GM11168 (cell line): ENCODE results near the gene MED26.
"Not testable (repeated sequence)": the region's sequence is repeated elsewhere in the genome, so short reads cannot be mapped to it uniquely, and the experiment has no call there.

Experiments
- in situ Hi-C: fragments of 300-500 bp; cut with MboI; formaldehyde crosslinking; loops from one replicate; pipeline ENCODE4 v1.12.0; 2022; ENCODE audit warnings: low sequenced_read_pairs; ENCODE audit not compliant: unreplicated experiment

Gene MED26, protein sequence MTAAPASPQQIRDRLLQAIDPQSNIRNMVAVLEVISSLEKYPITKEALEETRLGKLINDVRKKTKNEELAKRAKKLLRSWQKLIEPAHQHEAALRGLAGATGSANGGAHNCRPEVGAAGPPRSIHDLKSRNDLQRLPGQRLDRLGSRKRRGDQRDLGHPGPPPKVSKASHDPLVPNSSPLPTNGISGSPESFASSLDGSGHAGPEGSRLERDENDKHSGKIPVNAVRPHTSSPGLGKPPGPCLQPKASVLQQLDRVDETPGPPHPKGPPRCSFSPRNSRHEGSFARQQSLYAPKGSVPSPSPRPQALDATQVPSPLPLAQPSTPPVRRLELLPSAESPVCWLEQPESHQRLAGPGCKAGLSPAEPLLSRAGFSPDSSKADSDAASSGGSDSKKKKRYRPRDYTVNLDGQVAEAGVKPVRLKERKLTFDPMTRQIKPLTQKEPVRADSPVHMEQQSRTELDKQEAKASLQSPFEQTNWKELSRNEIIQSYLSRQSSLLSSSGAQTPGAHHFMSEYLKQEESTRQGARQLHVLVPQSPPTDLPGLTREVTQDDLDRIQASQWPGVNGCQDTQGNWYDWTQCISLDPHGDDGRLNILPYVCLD

DNA sequence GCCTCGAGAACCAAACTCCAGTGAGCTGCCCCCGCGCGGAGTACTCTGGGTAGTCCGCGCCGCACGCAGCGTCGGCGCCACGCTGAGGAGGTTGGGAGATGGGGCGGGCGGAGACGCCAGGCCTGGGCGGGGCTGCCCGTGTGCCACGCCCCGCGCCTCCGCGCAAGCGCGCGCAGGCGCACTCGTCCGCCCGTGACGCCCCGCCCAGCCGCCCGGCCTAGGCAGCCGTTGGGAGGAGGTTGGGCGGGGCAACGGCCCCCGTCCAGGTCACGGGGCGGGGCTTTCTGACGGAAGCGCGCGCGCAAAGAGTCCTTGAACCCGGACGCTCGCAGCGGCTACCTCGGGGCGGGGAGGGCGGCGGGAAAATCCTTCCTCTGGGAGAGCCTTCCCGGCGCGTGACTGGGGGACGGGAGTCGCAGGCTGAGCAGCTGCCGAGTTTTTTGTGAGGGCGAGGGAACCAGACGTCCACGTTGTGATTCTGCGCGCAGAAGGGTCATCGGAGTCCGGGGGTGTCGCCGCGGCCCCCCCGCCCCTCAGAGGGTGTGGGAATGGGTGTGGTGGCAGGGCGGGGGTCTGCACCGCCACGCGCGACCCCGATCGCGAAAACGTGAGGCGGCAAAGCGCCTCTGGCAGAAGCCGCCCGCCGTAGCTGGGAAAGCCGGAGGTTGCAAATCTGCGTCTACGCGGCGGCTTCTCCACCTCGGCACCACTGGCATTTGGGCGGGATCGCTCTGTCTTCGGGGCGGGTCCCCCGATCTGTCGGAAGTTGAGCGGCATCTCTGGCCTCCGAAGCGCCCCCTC lies at the start of gene MED26:
TSS of gene MED26 (minus strand) at position 22 of the 801 bp plus-strand sequence. CDS start 261 bp downstream, outside the sequence.
- in situ Hi-C loops = no loop called here

DNA sequence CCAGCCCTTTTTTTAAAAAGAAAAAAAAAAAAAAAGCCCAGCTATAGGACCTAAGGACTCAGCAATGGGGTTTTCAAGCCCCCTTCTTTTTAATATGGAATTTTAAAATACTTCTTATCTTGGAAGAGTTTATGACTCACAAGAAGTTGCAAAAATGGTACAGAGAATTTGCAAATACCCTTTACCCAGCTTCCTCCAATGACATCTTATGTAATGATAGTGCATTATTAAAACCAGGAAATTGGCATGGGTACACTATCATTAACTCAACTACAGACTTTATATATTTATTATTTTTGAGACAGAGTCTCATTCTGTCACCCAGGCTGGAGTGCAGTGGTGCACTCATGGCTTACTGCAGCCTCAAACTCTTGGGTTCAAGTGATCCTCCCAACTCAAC lies 49.1 kb upstream of the MED26 start:
- in situ Hi-C loops = no loop called here

DNA sequence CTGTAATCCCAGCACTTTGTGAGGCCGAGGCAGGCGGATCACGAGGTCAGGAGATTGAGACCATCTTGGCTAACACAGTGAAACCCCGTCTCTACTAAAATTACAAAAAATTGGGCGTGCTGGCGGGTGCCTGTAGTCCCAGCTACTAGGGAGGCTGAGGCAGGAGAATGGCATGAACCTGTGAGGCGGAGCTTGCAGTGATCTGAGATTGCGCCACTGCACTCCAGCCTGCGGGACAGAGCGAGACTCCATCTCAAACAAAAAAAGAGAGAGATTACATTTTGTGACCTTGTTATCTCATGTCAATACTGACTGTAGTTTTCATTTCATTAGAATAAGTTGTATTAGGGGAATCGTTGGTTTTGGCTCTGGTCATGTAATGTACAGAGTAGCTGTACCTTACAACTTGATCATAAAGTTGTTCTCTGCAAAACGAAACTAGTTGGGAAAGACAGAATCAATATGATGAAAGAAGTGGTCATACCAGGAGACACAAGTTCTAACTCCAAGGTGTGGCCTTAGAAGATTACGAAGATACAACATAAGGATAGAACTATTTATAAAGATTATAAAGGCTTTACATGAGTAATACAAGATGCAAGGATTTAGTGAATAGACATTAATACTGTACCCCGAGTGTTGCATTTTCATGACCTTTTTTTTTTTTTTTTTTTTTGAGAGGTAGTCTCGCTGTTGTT lies 48.2 kb upstream of the MED26 start:
- in situ Hi-C loops = no loop called here

DNA sequence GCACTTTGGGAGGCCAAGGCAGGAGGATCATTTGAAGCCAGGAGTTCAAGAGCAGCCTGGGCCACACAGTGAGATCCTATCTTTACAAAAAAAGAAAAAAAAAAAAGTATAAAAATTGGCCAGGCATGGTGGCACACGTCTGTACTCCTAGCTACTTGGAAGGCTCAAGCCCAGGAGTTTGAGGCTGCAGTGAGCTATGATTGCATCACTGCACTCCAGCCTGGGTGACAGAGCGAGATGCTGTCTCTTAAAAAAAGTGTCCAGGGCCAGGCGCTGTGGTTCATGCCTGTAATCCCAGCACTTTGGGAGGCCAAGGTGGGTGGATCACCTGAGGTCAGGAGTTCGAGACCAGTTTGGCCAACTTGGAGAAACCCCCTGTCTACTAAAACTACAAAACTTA lies 45.8 kb upstream of the MED26 start:
- in situ Hi-C loops = not testable (repeated sequence)

DNA sequence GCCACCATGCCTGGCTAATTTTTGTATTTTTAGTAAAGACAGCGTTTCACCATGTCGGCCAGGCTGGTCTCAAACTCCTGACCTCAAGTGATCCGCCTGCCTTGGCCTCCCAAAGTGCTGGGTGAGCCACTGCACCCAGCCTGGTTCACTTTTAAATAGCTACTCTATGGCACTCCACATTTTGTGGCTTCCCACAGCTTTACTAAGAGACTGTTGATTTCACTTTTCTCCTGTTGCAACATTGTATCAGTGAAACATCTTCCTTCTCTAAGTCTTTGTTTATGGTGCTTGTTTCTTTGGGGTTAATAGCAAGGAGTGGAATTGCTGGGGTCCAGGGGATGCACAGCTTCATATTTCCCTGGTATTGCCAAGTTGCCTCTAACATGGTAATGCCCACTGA lies 45.2 kb upstream of the MED26 start:
- in situ Hi-C loops = no loop called here

DNA sequence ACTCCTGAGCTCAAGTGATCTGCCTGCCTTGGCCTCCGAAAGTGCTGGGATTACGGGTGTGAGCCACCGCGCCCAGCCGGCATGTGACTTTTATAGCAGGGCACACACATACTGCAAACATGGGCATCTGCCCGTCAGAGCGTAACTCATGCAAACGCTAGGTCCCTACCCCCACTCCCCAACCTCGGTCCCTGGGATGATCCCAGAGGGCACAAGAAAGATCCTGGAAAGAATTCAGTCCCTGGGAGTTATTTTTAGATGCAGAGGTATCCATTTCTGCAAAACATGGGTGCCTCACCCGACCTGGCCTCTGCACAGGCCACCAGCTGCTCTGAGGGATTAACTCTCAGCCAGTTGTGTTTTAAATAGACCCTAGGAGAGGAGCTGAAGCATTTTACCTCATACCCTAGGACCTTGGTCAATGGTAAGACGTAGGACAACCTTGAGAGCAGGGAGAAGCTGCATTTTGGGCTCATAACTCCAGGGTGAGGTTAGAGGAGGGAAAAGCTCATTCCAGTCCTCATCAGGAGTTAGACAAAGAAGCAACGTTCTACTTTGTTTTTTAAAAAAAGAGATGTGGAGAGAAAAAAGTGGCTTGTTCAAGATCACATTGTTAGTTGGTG lies 43.8 kb upstream of the MED26 start:
- in situ Hi-C loops = no loop called here

DNA sequence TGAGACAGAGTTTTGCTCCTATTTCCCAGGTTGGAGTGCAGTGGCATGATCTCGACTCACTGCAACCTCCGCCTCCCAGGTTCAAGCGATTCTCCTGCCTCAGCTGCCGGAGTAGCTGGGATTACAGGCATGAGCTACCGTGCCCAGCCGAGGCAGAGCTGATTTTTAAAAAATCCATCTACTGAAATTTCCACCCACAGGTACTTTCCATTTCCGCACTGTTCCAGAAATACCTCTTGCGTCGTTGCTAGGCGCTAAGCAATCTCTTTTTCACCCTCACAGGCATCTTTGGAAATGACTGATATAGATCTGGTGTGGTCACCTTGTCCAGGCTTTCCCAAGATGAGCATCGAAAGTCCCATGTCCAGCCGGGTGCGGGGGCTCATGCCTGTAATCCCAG lies 42.3 kb upstream of the MED26 start:
- in situ Hi-C loops = no loop called here

DNA sequence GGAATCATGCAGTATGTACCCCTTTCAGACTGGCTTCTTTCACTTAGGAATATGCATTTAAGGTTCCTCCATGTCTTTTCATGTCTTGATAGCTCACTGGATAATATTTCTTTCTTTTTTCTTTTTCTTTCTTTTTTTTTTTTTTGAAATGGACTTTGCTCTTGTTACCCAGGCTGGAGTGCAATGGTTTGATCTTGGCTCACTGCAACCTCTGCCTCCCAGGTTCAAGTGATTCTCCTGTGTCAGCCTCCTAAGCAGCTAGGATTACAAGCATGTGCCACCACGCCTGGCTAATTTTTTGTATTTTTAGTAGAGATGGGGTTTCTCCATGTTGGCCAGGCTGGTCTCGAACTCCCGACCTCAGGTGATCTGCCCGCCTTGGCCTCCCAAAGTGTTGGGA lies 40.7 kb upstream of the MED26 start:
- in situ Hi-C loops = not testable (repeated sequence)

DNA sequence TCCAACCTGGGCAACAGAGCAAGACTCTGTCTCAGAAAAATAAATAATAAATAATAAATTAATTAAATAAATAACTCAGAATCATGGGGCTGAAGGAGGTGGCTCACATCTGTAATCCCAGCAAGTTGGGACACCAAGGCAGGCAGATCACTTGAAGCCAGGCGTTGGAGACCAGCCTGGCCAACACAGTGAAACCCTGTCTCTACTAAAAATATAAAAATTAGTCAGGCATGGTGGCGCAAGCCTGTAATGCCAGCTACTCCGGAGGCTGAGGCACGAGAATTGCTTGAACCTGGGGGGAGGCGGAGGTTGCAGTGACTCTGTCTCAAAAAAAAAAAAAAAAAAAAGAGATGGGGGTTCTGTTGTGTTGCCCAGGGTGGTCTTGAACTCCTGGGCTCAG lies 40.2 kb upstream of the MED26 start:
- in situ Hi-C loops = no loop called here

DNA sequence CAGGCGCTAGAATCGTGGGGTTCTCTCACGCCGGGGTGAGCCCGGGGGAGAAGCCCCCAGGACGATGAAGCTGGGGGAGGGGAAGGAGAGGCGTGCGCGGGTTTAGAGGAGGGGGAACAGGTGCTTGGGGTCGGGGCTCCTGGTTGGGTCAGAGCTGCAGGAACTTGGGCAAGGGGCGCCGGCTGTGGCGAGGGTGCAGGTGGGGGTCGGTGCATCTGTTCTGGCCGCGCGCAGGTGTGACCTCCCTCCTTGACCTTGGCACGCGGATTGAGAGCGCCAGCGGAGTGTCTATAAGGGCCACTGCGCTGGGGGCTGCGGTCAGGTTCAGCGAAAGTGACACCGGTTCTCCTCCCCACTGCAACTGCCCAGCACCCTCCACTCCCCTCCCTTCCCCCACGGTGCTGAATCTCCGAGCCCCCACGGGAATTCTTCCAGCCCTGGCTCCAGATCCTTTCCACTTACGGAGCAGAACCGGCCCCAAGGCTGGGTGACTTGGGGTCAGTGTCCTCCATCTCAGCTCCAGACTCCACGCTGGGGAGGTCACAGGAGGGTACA lies 33.6 kb upstream of the MED26 start:
- in situ Hi-C loops = no loop called here

DNA sequence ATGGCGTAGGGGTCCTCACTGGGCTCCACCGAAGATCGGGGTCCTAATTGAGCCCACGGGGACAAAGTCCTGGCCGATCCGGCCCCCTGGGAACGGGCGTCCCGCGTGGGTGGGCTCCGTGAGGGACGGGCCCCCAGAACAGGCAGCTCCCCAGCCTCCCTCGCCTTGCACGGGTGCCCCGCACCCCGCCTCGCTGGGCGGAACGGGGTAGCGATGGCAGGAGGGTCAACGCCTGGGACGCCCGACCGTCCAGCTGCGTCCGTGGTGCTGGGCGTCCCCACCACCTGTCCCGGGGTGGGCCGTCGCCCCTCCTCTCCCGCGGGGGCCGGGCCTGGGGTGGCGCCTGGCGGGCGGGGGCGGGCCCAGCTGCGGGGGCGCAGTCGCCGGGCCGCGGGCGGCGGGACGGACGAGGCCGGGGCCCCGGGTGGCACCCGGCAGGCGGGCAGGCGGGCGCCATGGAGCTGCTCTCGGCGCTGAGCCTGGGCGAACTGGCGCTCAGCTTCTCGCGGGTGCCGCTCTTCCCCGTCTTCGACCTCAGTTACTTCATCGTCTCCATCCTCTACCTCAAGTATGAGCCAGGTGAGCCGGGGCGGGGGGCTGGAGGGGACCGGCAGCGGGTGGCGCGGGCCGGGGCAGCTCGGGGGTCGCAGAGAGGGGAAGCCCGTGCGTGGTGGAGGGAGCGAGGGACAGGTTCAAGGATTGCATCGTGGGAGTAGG lies 32.9 kb upstream of the MED26 start, which contains the start of gene TMEM38A:
TSS of gene TMEM38A (plus strand) at position 377 of the 717 bp plus-strand sequence. CDS start at position 456, 79 bp downstream.
- in situ Hi-C loops = no loop called here

DNA sequence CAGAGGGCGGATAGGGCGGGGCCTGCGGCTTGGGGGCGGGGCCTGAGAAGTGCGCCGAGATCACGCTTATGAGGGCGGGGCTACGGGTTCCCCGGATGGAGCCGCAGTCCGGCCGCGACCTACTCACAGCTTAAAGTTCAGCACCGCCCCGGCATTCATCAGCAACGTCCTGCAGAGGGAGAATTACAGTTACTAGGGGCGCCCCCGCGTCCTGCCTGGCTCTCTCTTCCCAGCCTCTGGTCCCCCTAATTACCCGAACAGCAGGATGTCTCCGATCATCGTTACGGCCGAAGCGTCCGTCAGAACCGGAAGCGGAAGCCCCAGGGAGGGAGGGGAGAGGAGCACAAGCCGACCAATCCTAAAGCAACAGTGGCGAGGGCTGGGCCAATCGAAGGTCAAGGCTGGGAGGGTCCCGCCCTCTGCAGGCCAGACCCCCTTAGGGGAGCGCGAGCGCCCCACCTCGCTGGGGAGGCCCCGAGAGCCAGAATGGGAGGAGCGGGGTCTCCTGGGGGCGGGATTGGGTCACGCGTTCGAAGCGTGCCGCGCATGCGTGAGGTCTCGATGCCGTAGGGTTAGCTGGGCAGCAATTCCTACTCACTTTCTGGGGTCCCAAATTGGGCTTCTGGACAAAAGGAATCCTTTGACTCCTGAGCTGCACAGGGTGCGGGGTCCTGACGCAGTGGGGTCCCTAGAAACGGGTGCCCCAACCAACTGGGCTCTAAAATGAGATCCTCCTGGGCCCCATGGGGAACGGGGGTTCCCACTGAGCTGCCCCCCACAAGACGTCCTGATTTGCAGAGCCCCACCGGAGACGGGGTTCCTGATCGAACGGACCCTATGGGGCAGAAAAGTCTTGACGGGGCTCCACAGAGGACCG lies 32.1 kb upstream of the MED26 start, which contains the start of gene SMIM7:
TSS of gene SMIM7 (minus strand) at position 313 of the 877 bp plus-strand sequence. CDS start at position 279, 34 bp downstream.
- in situ Hi-C loops = no loop called here

DNA sequence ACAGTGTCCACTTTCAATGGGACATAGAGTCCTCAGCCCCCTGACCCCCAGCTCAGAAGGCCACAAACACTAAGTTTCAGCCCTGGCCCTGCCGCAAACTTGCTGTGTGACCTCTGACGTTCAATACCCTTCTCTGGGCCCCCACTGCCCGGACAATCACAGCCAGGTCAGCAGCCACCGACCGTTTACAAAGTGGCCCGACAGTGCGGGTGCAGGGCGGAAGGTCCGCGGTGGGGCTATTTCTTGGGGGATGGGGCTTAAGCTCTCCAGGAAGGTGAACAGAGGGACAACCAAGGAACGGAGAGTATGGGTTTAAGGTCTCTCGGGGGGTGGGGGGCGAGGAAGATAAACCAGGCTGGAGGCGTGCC lies 31.4 kb upstream of the MED26 start:
- in situ Hi-C loops = no loop called here

DNA sequence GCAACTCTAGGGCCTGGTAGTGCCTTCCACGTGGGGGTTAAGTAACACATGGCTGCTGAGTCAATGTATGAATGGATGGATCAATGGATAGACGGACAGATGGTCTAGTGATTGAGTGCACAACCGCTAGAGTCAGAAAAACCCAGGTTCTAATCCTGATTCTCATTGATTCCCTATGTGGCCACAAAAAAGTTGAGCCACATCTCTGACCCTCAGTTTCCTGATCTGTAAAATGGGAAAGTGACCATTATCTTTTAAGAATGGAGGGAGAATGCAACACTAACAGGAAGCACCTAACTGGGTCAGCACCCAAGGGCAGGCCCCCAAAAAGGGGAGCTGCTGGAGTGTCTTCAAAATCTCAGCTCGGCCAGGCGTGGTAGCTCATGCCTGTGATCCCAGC lies 29.4 kb upstream of the MED26 start:
- in situ Hi-C loops = no loop called here

DNA sequence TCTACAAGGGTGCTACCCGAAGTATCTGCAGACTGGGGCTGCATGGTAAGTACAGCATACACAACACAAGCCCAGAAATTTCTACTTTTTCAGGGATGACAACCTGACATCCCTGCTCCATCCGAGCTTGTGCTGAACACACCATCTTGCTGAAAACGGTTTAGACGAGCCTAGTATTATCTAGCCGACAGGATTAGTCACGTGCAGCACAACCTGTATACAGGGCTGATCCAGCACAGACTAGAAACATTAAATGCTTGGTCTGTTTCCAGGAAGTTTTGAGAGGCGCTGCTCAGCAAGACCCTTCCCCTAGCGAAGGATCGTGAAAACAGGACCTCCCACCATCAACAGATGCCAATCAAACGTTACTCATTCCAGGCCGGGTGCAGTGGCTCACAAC lies 27.7 kb upstream of the MED26 start:
- in situ Hi-C loops = no loop called here

DNA sequence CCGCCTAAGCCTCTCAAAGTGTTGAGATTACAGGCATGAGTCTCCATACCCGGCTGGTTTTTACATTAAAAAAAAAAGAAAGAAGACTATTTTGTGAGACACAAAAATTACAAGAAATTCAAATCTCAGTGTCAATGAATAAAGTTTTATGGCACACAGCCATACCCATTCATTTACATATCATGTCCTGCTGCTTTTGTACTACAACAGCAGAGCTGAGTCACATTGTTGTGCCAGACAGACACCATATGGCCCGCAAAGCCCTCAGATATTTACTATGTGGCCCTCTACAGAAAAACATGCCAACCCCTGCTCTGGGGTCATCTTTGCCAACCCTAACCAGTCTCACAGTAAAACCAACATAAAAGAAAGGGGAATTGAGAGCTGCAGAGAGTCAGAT lies 26.6 kb upstream of the MED26 start:
- in situ Hi-C loops = no loop called here

DNA sequence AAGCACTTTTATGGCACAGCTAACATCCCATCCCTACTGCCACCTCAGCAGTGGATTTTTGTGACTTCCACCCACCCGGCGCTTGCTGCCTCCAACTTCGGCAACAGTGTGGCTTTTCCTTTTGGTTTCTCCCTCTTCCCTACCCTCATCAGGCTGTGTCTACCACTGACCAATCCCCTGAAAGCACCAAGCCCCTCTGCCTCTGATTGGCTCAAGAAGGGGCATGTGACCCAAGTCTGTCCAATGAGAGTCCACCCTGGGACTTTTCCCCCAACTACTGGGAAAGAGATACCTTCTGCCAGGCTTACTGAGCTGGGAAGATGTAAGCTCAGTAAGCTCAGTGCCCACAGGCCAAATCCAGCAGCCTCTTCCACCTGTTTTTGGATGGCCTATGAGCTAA lies 26.1 kb upstream of the MED26 start:
- in situ Hi-C loops = no loop called here

DNA sequence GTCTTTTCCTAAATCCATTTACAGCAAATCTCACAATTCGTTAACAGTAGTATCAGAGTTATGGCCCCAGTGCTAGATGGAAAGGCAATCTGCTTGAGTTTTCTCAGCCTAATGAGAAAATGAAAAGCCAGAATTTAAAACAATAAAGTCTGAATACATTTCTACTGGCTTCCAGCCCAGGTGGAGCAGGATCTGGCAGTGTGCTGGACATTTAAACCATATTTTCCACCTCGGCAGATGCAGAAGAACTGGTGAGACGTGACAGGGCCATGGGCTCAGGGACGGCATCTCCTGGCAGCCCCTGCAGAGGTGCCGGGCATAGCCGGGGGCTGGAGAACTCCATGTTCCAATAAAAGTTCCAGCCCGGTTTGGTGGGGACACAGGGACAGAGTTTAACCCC lies 24.9 kb upstream of the MED26 start:
- in situ Hi-C loops = no loop called here
